HG02885 (cell line): ENCODE results near the gene KRTAP12-4.
"Not testable (repeated sequence)": the region's sequence is repeated elsewhere in the genome, so short reads cannot be mapped to it uniquely, and the experiment has no call there.

Experiments used
- ATAC-seq: cut with Tn5 transposase; IDR thresholded peaks from one replicate; pipeline ENCODE4 v1.9.1; 2021; ENCODE audit warnings: mild to moderate bottlenecking; ENCODE audit not compliant: unreplicated experiment, poor library complexity

The KRTAP12-4 gene

GRCh38 chr21:44689740-44690139 lies 35.3 kb upstream of the KRTAP12-4 start:
- ATAC-seq = not testable (repeated sequence)

GRCh38 chr21:44687671-44688070 lies 33.2 kb upstream of the KRTAP12-4 start:
- no peak for ATAC-seq

GRCh38 chr21:44686843-44687561 lies 32.5 kb upstream of the KRTAP12-4 start:
- ATAC-seq = no peak

- no peak for ATAC-seq
These were observed 31.7 kb upstream of the KRTAP12-4 start for GRCh38 chr21:44686000-44686781.

- ATAC-seq = not testable (repeated sequence)
These were observed 30.6 kb upstream of the KRTAP12-4 start for GRCh38 chr21:44685050-44685449.

- no peak for ATAC-seq
These were observed 30.0 kb upstream of the KRTAP12-4 start for GRCh38 chr21:44684483-44684882.

- ATAC-seq = no peak
These were observed 29.6 kb upstream of the KRTAP12-4 start for GRCh38 chr21:44684077-44684476.

GRCh38 chr21:44682580-44683151 lies 28.2 kb upstream of the KRTAP12-4 start:
- no peak for ATAC-seq

GRCh38 chr21:44681861-44682579 lies 27.6 kb upstream of the KRTAP12-4 start, which contains the start of gene KRTAP12-1:
Gene KRTAP12-1, minus strand, starts transcription at chr21:44682163. Its CDS starts 40 bp downstream, at chr21:44682123.
- no peak for ATAC-seq

GRCh38 chr21:44681152-44681551 lies 26.7 kb upstream of the KRTAP12-4 start:
- no peak for ATAC-seq

GRCh38 chr21:44677881-44678280 lies 23.4 kb upstream of the KRTAP12-4 start:
- no peak for ATAC-seq

GRCh38 chr21:44671911-44672310 lies 17.5 kb upstream of the KRTAP12-4 start:
- ATAC-seq = no peak

- ATAC-seq = no peak
These were observed 16.4 kb upstream of the KRTAP12-4 start for GRCh38 chr21:44670642-44671432.

GRCh38 chr21:44667612-44668011 lies 13.2 kb upstream of the KRTAP12-4 start:
- ATAC-seq = no peak

GRCh38 chr21:44666401-44667320 lies 12.2 kb upstream of the KRTAP12-4 start, which contains the start of gene KRTAP12-2:
Gene KRTAP12-2, minus strand, starts transcription at chr21:44666927. Its CDS starts 41 bp downstream, at chr21:44666886.
- ATAC-seq = no peak

GRCh38 chr21:44664691-44665090 lies 10.2 kb upstream of the KRTAP12-4 start:
- no peak for ATAC-seq

GRCh38 chr21:44661567-44661966 lies 7.1 kb upstream of the KRTAP12-4 start:
- not testable (repeated sequence) for ATAC-seq

GRCh38 chr21:44658913-44659595 lies 4.6 kb upstream of the KRTAP12-4 start:
- no peak for ATAC-seq
